BLaER1 (cell line): Measurements from ENCODE around the gene HSF5.

ENCODE experiments used
- H3K27ac ChIP-seq: shearing (Covaris generic); formaldehyde crosslinking; 2 replicates; pipeline ENCODE4 v1.8.1; 2022
- H3K27me3 ChIP-seq: shearing (Covaris generic); formaldehyde crosslinking; 2 replicates; pipeline ENCODE4 v1.8.1; 2022
- H3K36me3 ChIP-seq: shearing (Covaris generic); formaldehyde crosslinking; 2 replicates; pipeline ENCODE4 v1.8.1; 2022
- H3K4me1 ChIP-seq: shearing (Covaris generic); formaldehyde crosslinking; 2 replicates; pipeline ENCODE4 v1.8.1; 2022
- H3K4me2 ChIP-seq: shearing (Covaris generic); formaldehyde crosslinking; 2 replicates; pipeline ENCODE4 v1.8.1; 2022
- H3K4me3 ChIP-seq: shearing (Covaris generic); formaldehyde crosslinking; 2 replicates; pipeline ENCODE4 v1.8.1; 2022
- H3K9ac ChIP-seq: shearing (Covaris generic); formaldehyde crosslinking; 2 replicates; pipeline ENCODE4 v1.8.1; 2022
- H3K9me3 ChIP-seq: shearing (Covaris generic); formaldehyde crosslinking; 2 replicates; pipeline ENCODE4 v1.8.1; 2022
- H4K20me1 ChIP-seq: shearing (Covaris generic); formaldehyde crosslinking; 2 replicates; pipeline ENCODE4 v1.8.1; 2022
- Cebpa-rat ChIP-seq: shearing (Covaris generic); IDR thresholded peaks from 2 replicates; pipeline ENCODE4 v1.8.1; 2022

HSF5 gene, protein sequence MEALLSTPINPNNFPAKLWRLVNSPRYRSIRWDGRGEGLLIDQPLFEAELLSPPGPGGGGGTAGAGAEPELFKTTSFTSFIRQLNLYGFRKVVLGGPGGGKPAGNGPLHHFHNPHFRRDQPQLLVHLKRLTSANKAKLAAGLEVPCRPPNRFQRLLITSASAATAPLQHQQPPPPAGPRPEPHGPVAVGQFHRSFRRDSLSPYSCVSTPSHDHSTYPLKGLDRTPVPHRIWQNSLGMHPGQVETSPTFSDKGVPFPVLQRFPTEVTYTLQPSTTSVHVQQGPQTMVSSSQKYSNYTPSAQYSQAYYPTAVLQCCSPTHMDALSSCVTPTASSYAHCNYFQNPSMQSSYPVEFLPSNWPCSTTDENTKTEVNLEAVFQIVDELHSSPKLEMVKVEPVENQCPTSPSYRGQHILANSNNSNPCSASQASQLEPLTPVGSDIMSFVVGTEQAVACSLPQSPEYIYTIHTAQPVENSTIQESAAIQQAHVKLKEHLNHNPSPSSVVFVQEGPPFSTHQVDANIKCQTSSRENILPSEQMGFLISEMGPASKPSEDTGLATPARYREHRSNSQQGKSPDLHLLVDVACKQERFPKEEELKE

DNA sequence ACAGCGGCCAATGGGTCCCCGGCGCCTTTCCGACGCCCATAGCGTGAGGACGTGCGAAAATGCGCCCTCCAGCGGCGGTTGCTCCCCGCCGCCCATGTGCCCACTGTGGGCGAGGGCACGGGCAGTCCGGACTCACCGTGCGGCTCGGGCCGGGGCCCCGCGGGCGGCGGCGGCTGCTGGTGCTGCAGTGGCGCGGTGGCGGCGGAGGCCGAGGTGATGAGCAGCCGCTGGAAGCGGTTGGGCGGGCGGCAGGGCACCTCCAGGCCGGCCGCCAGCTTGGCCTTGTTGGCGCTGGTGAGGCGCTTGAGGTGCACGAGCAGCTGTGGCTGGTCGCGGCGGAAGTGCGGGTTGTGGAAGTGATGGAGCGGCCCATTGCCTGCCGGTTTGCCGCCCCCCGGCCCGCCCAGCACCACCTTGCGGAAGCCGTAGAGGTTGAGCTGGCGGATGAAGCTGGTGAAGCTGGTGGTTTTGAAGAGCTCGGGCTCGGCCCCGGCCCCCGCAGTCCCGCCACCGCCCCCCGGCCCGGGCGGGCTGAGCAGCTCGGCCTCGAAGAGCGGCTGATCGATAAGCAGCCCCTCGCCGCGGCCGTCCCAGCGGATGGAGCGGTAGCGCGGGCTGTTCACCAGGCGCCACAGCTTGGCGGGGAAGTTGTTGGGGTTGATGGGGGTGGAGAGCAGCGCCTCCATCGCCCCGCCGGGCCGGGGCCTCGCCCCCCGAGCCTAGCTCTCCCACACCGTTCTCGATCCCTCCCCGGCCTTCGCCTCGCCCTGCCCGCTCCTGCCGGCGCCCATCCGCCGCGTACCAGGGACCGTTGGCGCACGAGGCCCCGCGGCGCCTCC is at the start of gene HSF5:
Gene HSF5, minus strand, starts transcription at position 820 of the 839 bp plus-strand sequence. Its CDS starts 134 bp downstream, at position 686.
- peaks cover 48% of the 10 kb centered on the region for H3K36me3 ChIP-seq
- H3K27me3 ChIP-seq = no peaks in the 10 kb centered on the region
- no peak for TF ChIP-seq Cebpa-rat
- peak within 1 kb of the TSS; percentile 80 for H3K27ac ChIP-seq
- peaks cover 9% of the 10 kb centered on the region; the same call in 1 of the 2 replicates for H3K9me3 ChIP-seq
- H3K4me1 ChIP-seq = peaks cover 16% of the 10 kb centered on the region
- peak within 1 kb of the TSS; percentile 80 for H3K4me2 ChIP-seq
- H3K9ac ChIP-seq = peak within 1 kb of the TSS; percentile 70
- H3K4me3 ChIP-seq = peak within 1 kb of the TSS; percentile 61
- no peaks in the 10 kb centered on the region for H4K20me1 ChIP-seq

DNA sequence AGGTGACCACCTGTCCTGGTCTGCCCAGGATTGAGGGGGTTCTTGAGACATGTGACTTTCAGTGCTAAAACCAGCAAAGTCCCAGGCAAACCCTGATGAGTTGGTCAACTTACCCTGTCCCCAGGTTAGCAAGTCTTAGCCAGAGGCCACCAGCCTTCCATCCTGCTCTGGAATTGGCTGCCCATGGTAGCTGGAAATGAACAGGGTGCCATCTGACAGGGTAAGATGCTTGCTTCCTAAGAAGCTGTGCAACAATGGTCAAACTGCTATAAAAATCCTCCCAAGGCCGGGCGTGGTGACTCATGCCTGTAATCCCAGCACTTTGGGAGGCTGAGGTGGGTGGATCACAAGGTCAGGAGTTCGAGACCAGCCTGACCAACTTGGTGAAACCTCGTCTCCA is 49.1 kb upstream of the HSF5 start:
- TF ChIP-seq Cebpa-rat = no peak
- H3K27ac ChIP-seq = no peak overlapping the region

GRCh38 chr17:58536542-58536941 is 48.3 kb upstream of the HSF5 start:
- no peak overlapping the region for H3K4me2 ChIP-seq
- no peaks in the 10 kb centered on the region for H3K9me3 ChIP-seq
- H3K4me3 ChIP-seq = no peak overlapping the region
- peaks cover 29% of the 10 kb centered on the region for H3K27me3 ChIP-seq
- no peaks in the 10 kb centered on the region for H3K36me3 ChIP-seq
- no peak for TF ChIP-seq Cebpa-rat
- 0 out of 2 replicates have a peak, but pooled peaks cover 6% of the 10 kb centered on the region for H4K20me1 ChIP-seq
- H3K27ac ChIP-seq = no peak overlapping the region
- H3K4me1 ChIP-seq = peaks cover 9% of the 10 kb centered on the region; the same call in 1 of the 2 replicates
- no peak overlapping the region for H3K9ac ChIP-seq

More for the DNA sequence above, 49.1 kb upstream of the HSF5 start:
- Histone ChIP-seq H3K9me3 (no peaks in the 10 kb centered on the region), H4K20me1 (0 out of 2 replicates have a peak, but pooled peaks cover 5% of the 10 kb centered on the region), H3K27me3 (peaks cover 22% of the 10 kb centered on the region), H3K4me2 (no peak overlapping the region), H3K36me3 (no peaks in the 10 kb centered on the region), H3K4me3 (no peak overlapping the region), H3K9ac (no peak overlapping the region), H3K4me1 (peaks cover 3% of the 10 kb centered on the region; the same call in 1 of the 2 replicates)

DNA sequence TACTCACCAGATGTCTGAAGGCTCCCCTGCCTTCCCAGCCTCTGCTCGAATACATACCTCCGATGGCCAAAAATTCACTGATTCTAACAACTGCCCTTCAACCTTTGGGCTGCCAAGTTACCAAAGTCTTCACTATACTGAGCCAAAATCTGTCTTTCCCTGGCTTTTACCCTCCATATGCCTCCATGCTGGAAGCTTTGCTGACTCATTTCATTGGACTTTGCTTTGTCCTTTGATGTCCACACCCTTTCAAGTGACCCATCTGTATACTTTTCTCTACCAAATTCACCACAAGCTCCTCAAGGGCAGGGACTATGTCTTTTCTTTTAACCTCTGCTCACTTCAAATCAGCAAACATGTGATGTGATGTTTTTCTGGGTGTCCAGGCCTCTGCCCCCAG is 47.2 kb upstream of the HSF5 start:
- H3K9me3 ChIP-seq = no peaks in the 10 kb centered on the region
- H3K4me1 ChIP-seq = peaks cover 14% of the 10 kb centered on the region
- 0 out of 2 replicates have a peak, but pooled peaks cover 14% of the 10 kb centered on the region for H4K20me1 ChIP-seq
- H3K36me3 ChIP-seq = no peaks in the 10 kb centered on the region
- H3K27me3 ChIP-seq = peaks cover 40% of the 10 kb centered on the region
- no peak overlapping the region for H3K4me2 ChIP-seq
- no peak overlapping the region for H3K4me3 ChIP-seq
- no peak overlapping the region for H3K27ac ChIP-seq
- TF ChIP-seq Cebpa-rat = no peak
- no peak overlapping the region for H3K9ac ChIP-seq

DNA sequence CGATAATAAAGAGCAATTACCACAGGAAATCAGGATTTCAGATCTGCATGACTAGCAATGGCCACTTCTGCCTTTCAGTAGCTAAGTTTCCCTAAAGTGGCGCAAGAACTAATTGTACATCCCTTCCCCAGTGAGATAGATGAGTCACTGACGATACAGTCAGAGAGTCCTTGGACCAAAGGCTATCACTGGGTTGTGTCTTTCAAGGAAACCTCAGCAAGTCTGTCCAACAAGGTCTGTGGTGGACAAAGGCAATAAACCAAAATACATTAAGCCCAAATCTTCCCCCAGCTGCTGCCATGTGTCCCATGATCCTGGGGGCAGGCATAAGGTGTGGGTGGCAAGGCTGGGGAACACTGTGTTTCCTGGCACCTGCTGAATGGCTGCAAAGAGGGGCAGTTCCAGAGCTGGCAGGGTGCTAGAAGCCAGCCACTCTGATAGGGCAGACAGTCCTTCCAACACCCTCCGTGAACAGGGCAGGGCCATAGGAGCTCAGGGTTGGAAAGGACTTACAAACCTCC is 46.8 kb upstream of the HSF5 start:
- Histone ChIP-seq H3K27me3 (peaks cover 45% of the 10 kb centered on the region), H3K36me3 (no peaks in the 10 kb centered on the region), H3K4me3 (no peak overlapping the region), H3K4me2 (no peak overlapping the region), H4K20me1 (0 out of 2 replicates have a peak, but pooled peaks cover 14% of the 10 kb centered on the region), H3K9ac (no peak overlapping the region), H3K9me3 (no peaks in the 10 kb centered on the region), H3K27ac (no peak overlapping the region), H3K4me1 (peaks cover 14% of the 10 kb centered on the region)
- no peak for TF ChIP-seq Cebpa-rat

- Histone ChIP-seq H3K36me3 (no peaks in the 10 kb centered on the region), H3K27ac (no peak overlapping the region), H3K4me3 (no peak overlapping the region), H3K9ac (no peak overlapping the region), H3K27me3 (peaks cover 51% of the 10 kb centered on the region), H3K4me2 (no peak overlapping the region), H3K4me1 (peaks cover 14% of the 10 kb centered on the region), H3K9me3 (no peaks in the 10 kb centered on the region), H4K20me1 (0 out of 2 replicates have a peak, but pooled peaks cover 14% of the 10 kb centered on the region)
- no peak for TF ChIP-seq Cebpa-rat
Measured at GRCh38 chr17:58534331-58534730, 46.1 kb upstream of the HSF5 start.

GRCh38 chr17:58533616-58534188 is 45.5 kb upstream of the HSF5 start:
- Histone ChIP-seq H3K4me1 (peaks cover 14% of the 10 kb centered on the region), H3K4me2 (no peak overlapping the region), H4K20me1 (0 out of 2 replicates have a peak, but pooled peaks cover 14% of the 10 kb centered on the region), H3K9ac (no peak overlapping the region), H3K4me3 (no peak overlapping the region), H3K36me3 (no peaks in the 10 kb centered on the region), H3K27me3 (peaks cover 53% of the 10 kb centered on the region), H3K27ac (no peak overlapping the region), H3K9me3 (no peaks in the 10 kb centered on the region)
- TF ChIP-seq Cebpa-rat = no peak

GRCh38 chr17:58532555-58532951 is 44.3 kb upstream of the HSF5 start:
- peaks cover 14% of the 10 kb centered on the region for H3K4me1 ChIP-seq
- peak overlapping the region; percentile 71 for H3K4me3 ChIP-seq

More at GRCh38 chr17:58532555-58532951, 44.3 kb upstream of the HSF5 start:
- Histone ChIP-seq H3K27ac (no peak overlapping the region), H3K9me3 (no peaks in the 10 kb centered on the region), H3K36me3 (no peaks in the 10 kb centered on the region), H3K4me2 (peak overlapping the region; percentile 96), H4K20me1 (0 out of 2 replicates have a peak, but pooled peaks cover 14% of the 10 kb centered on the region), H3K27me3 (peaks cover 53% of the 10 kb centered on the region), H3K9ac (no peak overlapping the region)
- TF ChIP-seq Cebpa-rat = no peak
